ENCODE results near the gene CSRP1.

DNA sequence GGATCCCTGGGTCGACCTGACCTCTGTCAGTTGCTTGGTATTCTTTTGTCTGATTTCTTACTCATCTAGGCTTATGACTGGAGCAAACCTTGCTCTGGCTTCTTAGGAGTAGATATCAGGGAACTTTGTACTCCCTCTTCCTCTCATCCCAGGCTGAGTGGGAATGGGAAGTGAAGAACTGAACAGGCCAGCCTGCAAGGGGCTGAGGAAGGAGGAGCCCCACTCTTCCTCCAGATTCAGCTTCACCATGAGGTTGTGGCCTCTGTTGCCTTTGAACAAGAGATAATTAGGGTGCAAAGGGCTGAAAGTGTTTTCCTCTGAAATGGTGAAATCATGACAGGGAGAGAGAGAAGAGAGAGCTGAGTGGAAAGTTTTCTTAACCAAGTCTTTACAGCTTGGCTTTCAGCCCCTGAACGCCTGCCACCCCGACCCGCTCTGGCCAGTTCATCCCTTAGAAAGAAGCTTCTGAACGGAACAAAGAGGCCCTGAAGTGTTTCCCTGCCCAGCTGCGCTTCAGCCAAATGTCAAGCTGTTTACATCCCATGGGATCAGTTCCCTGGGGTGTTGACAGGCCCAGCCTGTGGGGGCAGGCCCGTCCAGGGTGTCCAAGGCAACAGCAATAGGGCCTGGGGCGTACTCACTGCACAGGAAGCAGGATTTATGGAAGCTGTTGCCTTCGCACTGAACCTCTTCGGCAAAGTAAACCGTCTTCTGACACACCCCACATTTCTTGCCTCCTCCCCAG lies 11.2 kb downstream of the CSRP1 start:
- TF ChIP-seq, protein P1, sequence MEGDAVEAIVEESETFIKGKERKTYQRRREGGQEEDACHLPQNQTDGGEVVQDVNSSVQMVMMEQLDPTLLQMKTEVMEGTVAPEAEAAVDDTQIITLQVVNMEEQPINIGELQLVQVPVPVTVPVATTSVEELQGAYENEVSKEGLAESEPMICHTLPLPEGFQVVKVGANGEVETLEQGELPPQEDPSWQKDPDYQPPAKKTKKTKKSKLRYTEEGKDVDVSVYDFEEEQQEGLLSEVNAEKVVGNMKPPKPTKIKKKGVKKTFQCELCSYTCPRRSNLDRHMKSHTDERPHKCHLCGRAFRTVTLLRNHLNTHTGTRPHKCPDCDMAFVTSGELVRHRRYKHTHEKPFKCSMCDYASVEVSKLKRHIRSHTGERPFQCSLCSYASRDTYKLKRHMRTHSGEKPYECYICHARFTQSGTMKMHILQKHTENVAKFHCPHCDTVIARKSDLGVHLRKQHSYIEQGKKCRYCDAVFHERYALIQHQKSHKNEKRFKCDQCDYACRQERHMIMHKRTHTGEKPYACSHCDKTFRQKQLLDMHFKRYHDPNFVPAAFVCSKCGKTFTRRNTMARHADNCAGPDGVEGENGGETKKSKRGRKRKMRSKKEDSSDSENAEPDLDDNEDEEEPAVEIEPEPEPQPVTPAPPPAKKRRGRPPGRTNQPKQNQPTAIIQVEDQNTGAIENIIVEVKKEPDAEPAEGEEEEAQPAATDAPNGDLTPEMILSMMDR (conservative IDR thresholded peaks at IDR 0.05; ENCODE audit: low read depth in 2 of 2) = no peak
- TF ChIP-seq, protein P2, sequence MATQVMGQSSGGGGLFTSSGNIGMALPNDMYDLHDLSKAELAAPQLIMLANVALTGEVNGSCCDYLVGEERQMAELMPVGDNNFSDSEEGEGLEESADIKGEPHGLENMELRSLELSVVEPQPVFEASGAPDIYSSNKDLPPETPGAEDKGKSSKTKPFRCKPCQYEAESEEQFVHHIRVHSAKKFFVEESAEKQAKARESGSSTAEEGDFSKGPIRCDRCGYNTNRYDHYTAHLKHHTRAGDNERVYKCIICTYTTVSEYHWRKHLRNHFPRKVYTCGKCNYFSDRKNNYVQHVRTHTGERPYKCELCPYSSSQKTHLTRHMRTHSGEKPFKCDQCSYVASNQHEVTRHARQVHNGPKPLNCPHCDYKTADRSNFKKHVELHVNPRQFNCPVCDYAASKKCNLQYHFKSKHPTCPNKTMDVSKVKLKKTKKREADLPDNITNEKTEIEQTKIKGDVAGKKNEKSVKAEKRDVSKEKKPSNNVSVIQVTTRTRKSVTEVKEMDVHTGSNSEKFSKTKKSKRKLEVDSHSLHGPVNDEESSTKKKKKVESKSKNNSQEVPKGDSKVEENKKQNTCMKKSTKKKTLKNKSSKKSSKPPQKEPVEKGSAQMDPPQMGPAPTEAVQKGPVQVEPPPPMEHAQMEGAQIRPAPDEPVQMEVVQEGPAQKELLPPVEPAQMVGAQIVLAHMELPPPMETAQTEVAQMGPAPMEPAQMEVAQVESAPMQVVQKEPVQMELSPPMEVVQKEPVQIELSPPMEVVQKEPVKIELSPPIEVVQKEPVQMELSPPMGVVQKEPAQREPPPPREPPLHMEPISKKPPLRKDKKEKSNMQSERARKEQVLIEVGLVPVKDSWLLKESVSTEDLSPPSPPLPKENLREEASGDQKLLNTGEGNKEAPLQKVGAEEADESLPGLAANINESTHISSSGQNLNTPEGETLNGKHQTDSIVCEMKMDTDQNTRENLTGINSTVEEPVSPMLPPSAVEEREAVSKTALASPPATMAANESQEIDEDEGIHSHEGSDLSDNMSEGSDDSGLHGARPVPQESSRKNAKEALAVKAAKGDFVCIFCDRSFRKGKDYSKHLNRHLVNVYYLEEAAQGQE (IDR thresholded peaks at IDR 0.05; ENCODE audit: unreplicated experiment) = no peak
- TF ChIP-seq EZH2 (IDR thresholded peaks at IDR 0.05; ENCODE audit: low read depth, unreplicated experiment) (no peak), POLR2AphosphoS5 (IDR thresholded peaks at IDR 0.05; ENCODE audit: low read depth) (no peak), CREB1 (CRISPR knock-in tag; IDR thresholded peaks at IDR 0.05; ENCODE audit: low read depth) (no peak), ZNF331 (CRISPR knock-in tag; IDR thresholded peaks at IDR 0.05; ENCODE audit: low read depth) (no peak), EZH2phosphoT487 (IDR thresholded peaks at IDR 0.05; ENCODE audit: unreplicated experiment) (no peak), STAT1 (IDR thresholded peaks at IDR 0.05; ENCODE audit: unreplicated experiment) (no peak), ZNF114 (CRISPR knock-in tag; IDR thresholded peaks at IDR 0.05) (no peak), JUNB (IDR thresholded peaks at IDR 0.05; ENCODE audit: unreplicated experiment) (no peak)
- TF ChIP-seq, protein P3, sequence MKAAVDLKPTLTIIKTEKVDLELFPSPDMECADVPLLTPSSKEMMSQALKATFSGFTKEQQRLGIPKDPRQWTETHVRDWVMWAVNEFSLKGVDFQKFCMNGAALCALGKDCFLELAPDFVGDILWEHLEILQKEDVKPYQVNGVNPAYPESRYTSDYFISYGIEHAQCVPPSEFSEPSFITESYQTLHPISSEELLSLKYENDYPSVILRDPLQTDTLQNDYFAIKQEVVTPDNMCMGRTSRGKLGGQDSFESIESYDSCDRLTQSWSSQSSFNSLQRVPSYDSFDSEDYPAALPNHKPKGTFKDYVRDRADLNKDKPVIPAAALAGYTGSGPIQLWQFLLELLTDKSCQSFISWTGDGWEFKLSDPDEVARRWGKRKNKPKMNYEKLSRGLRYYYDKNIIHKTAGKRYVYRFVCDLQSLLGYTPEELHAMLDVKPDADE (IDR thresholded peaks at IDR 0.05) = no peak
